ENCODE measurements around the gene RAD51AP2. TPM values are rescaled to one million over a fixed set of nuclear protein-coding genes. Genes with fewer than 3 reads are reported as not detected.
"Not testable (repeated sequence)": the region's sequence is repeated elsewhere in the genome, so short reads cannot be mapped to it uniquely, and the experiment has no call there.

The RAD51AP2 gene
- total and polyA plus RNA-seq, 10 donors: not detected

GRCh38 chr2:17495590-17495989 lies 22.6 kb downstream of the RAD51AP2 start:
- Histone ChIP-seq H3K27me3 (replicated peaks in 1 of 7) (no peaks in the 10 kb centered on the region), H3K4me1 (no peaks in the 10 kb centered on the region), H3K4me3 (no peak overlapping the region), H3K27ac (no peak overlapping the region), H3K9me3 (no peaks in the 10 kb centered on the region), H3K36me3 (no peaks in the 10 kb centered on the region)
- DNase-seq: no peak
- no peak for TF ChIP-seq POLR2A (IDR thresholded peaks at IDR 0.05)
- no peak for TF ChIP-seq CTCF (IDR thresholded peaks at IDR 0.05 in 8 of 11, conservative IDR thresholded peaks at IDR 0.05 in 3 of 11)
- TF ChIP-seq POLR2AphosphoS5 (IDR thresholded peaks at IDR 0.05): no peak
- WGBS, 5 donors: 5 to 18% (median 9%) methylated on average over 1 of the region's 1 CpG
- intact Hi-C loops (cut with DNase I; ENCODE audit: low total_unique reads): no loop called here

- intact Hi-C loops (cut with DNase I; ENCODE audit: low total_unique reads); H3K27me3 ChIP-seq (replicated peaks in 1 of 7); H3K27ac ChIP-seq; DNase-seq; H3K4me3 ChIP-seq; H3K4me1 ChIP-seq; H3K9me3 ChIP-seq; H3K36me3 ChIP-seq: not testable (repeated sequence)
Observed at GRCh38 chr2:17490165-17490564, 28.1 kb downstream of the RAD51AP2 start.

GRCh38 chr2:17488610-17489009 lies 29.6 kb downstream of the RAD51AP2 start:
- H3K4me3 ChIP-seq; DNase-seq; H3K9me3 ChIP-seq; H3K27me3 ChIP-seq (replicated peaks in 1 of 7); H3K27ac ChIP-seq; intact Hi-C loops (cut with DNase I; ENCODE audit: low total_unique reads); H3K4me1 ChIP-seq; H3K36me3 ChIP-seq: not testable (repeated sequence)
- WGBS, 5 donors: 86 to 93% (median 89%) methylated on average over 4 of the region's 4 CpGs

DNA sequence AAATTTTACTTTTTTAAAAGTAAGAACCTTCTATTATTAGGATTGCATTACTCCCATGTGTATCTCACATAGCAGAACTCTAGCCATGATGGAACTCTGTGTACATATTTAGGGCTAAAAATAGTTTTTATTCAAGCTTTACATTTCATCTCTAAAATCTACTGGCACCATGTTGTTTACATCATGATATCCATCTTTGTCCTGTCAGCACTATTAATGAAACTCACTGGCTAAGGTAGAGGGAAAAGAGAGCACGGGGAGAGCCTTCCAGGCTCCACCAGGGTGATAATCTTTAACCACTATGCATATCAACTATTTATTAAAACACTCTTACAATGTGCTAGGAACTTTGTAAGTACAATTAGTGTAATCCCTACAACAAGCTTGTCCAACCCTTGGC lies 34.7 kb downstream of the RAD51AP2 start:
- Histone ChIP-seq H3K27ac (no peak overlapping the region), H3K27me3 (replicated peaks in 1 of 7) (no peaks in the 10 kb centered on the region), H3K9me3 (peaks cover 0 to under 1% (median 0%) of the 10 kb centered on the region in 8 donors), H3K4me3 (no peak overlapping the region), H3K4me1 (no peaks in the 10 kb centered on the region), H3K36me3 (no peaks in the 10 kb centered on the region)
- no peak for DNase-seq
- intact Hi-C loops (cut with DNase I; ENCODE audit: low total_unique reads): no loop called here
- 60 to 87% (median 67%) methylated on average over 1 of the region's 1 CpG for WGBS, 5 donors
- no peak for TF ChIP-seq CTCF (IDR thresholded peaks at IDR 0.05 in 8 of 11, conservative IDR thresholded peaks at IDR 0.05 in 3 of 11)
- no peak for TF ChIP-seq POLR2AphosphoS5 (IDR thresholded peaks at IDR 0.05)
- TF ChIP-seq POLR2A (IDR thresholded peaks at IDR 0.05): no peak

DNA sequence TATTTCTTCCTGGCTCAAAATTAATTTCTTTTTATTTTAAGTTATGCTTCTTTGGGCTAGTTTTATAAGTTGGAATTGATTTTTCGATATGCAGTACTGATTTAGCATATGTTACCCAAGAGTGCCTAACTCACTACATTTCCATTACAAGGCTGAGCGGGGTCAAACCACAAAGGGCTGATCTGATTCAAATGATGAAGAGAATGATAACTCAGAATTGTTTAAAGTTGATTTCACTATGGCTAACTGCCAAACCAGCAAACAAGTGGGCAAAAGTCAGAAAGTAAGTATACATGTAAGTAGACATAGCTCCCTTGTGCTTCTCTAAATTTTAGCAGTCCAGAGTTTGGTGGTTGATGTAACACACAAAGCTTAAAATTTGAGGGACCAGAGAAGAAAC lies 35.6 kb downstream of the RAD51AP2 start:
- DNase-seq: no peak
- intact Hi-C loops (cut with DNase I; ENCODE audit: low total_unique reads): no loop called here
- H3K9me3 ChIP-seq: no peaks in the 10 kb centered on the region
- H3K27ac ChIP-seq: no peak overlapping the region
- WGBS, 5 donors: 83 to 95% (median 86%) methylated on average over 2 of the region's 2 CpGs
- H3K27me3 ChIP-seq (replicated peaks in 1 of 7): no peaks in the 10 kb centered on the region
- no peaks in the 10 kb centered on the region for H3K4me1 ChIP-seq
- no peak for TF ChIP-seq POLR2AphosphoS5 (IDR thresholded peaks at IDR 0.05)
- no peak for TF ChIP-seq POLR2A (IDR thresholded peaks at IDR 0.05)
- no peak for TF ChIP-seq CTCF (IDR thresholded peaks at IDR 0.05 in 8 of 11, conservative IDR thresholded peaks at IDR 0.05 in 3 of 11)
- H3K4me3 ChIP-seq: no peak overlapping the region
- no peaks in the 10 kb centered on the region for H3K36me3 ChIP-seq
